Stimulated activated CD4-positive, alpha-beta T cell treated with anti-CD3 and anti-CD28 coated beads, Interleukin-2, amount 100 ng/mL, for 48 hours (primary cell): ENCODE data around the gene COCH.

Experiments used
- DNase-seq, 2 donors: peaks; one replicate each; pipeline ENCODE4 v3.0.0-alpha.2; 2020

Gene COCH

DNA sequence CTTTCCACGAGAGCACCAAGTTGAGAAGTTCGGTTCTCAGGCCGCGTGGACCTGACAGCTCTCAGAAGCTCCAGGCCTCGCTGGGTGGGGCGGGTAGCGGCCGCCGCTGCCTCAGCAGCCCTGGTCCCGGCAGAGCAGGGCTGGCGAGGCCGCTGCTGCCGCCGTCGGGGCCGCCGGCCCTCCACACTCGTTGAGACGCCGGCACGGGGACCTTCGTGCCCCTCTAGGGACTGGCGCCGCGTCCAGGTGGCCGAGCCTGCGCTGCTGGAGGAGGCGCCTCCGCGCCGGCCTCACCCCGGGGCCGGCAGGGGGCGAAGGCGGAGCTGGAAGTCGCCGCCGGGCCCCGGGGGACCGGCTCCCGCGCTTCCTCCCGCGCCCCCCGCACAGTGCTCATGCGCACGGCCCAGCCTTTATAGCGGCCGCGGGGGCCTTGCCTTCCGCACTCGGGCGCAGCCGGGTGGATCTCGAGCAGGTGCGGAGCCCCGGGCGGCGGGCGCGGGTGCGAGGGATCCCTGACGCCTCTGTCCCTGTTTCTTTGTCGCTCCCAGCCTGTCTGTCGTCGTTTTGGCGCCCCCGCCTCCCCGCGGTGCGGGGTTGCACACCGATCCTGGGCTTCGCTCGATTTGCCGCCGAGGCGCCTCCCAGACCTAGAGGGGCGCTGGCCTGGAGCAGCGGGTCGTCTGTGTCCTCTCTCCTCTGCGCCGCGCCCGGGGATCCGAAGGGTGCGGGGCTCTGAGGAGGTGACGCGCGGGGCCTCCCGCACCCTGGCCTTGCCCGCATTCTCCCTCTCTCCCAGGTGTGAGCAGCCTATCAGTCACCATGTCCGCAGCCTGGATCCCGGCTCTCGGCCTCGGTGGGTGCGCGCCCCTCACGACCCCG is at the start of gene COCH:
Gene COCH (plus strand): TSS at position 440 of the 879 bp plus-strand sequence. CDS start 380 bp downstream, at position 820.
- DNase-seq: peak in 1 of 2 donors; percentile 26

DNA sequence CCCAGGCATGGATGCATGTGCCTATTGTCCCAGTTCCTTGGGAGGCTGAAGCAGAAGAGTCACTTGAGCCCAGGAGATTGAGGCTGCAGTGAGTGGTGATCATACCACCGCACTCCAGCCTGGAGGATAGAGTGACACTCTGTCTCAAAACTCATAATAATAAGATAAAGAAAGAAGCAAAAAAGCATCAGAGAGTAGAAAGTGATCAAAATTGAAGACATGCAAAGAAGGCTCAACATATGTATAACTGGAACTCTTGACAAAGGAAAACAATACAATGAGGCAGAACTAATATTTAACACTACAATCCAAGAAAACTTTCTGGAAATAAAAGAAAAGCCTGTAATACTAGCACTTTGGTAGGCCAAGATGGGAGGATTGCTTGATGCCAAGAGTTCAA is 48.3 kb upstream of the COCH start:
- DNase-seq: no peak

- DNase-seq: no peak
Observed at GRCh38 chr14:30829853-30830252, 44.5 kb upstream of the COCH start.

GRCh38 chr14:30834353-30834752 is 40.0 kb upstream of the COCH start:
- no peak for DNase-seq

DNA sequence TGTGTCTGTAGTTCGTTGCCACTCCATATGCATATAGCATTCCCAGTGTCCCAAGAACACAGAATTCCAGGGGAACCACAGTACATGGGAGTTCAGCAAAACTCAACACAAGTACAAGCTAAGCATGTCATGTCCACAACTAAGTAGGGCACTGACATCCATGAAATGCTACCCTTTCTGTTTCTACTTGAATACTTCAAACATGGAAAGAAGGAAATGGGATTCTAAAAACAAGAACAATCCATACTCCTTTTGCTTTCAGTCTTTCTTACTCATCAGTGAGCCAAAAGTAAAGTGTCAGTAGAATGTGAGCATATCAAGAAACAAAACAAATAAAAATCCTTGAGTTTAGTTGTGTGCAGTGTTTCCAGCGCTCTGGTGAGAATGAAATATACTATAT is 36.0 kb upstream of the COCH start:
- DNase-seq: no peak

DNA sequence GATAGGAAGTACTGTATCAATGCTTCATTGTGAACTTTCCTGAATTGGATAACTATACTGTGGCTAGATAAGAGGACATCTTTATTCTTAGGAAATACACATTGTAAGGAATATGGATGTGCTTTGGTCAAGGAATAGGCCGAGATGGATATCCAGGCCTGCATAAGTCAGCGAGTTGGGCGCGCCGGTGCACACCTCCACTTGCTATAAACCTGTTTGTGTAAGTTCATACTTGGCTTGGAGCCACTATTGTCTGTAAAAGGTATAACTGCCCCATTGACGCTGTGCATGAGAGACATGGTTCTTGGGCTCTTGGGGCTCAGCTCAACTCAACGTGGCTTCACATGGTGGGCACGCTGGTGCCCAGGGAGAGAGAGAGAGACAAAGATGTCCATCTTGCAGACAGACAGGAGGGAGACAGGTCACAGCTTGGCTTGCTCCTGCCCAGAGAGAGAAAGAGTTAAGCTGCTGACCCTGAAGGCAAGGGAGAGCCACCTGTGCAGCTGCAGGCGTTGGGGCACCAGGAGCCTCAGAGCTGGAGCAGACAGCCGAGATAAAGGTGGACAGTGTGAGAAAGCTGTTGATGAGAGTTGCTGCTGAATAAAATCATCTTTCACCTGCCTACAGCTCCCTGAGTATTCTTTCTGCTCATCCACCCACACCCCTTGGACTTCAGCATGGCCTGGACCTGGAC is 34.1 kb upstream of the COCH start:
- DNase-seq: no peak

GRCh38 chr14:30842431-30842830 is 31.9 kb upstream of the COCH start:
- DNase-seq: no peak

GRCh38 chr14:30848449-30849240 is 25.7 kb upstream of the COCH start:
- no peak for DNase-seq

- no peak for DNase-seq
Observed at GRCh38 chr14:30849354-30849753, 25.0 kb upstream of the COCH start.

GRCh38 chr14:30849983-30850382 is 24.4 kb upstream of the COCH start:
- DNase-seq: no peak

DNA sequence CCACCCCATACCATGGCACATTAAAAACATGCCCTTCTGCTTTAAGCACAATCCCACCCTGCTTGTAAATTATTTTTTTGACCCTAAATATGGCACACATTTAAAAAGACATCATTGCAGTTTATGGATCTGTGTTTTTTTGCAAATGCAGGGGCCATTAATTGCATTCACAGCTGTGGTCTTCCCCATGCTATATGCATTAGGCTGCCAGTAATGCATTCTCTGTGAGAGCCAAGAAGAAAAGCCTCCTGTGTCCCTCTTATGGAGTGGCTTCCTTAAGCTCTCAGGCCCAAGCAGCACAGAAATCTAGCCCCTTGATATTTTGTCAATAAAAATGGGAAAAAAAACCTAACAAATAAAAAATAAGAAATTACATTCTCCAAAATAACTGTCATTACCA is 20.4 kb upstream of the COCH start:
- no peak for DNase-seq

- DNase-seq: no peak
Observed at GRCh38 chr14:30854492-30854891, 19.9 kb upstream of the COCH start.

DNA sequence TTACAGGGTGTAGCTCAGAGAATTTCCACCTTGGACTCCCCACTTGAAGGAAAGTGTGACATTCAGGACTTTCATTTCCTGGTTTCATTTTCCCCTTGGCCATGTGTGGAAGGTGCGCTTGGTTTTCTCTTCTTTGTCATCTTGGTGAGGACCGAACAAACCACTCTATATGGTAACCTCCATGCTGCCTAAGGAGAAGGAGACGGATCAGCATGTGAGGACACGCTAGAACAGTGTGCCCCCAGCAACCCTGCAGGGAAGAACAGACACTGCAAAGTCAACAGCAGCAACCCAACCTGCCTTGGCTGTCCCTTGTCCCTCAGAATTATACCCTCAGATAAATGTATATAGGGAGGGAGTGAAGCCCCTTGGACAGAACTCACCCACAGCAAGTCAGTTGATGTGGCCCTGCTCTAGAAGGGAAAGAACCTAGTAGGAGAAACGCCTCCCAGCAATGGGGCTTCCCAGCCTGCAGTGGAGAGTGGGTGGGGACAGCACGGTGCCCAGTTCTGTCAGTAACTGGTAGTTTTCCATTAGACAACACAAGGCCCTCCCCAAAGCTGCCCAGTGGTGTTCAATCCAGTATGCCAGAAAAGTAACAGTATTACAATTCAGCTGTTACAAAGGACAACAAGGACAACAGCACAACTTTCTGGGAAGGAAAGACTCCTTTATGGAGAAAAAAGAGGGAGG is 18.9 kb upstream of the COCH start:
- peak in 1 of 2 donors; percentile 11 for DNase-seq

GRCh38 chr14:30861200-30861599 is 13.2 kb upstream of the COCH start:
- no peak for DNase-seq

DNA sequence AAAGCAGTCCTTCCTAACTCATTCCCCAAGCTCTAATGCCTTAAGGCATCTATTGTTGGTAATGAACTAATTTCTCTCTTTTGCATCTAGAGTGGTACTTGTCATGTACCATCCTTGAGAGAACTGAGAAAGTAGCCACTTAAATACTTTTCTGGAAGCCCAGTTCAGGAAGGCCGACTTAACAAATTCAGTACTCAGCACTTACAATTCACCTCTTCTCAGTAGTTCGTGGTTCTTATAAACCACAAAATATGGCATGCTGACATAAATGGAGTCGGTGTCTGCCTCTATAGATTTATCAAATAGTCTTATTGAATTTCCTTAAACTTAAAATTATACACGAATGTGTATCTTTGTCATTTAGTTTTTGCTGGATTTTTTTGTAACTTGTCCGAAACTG is 9.4 kb upstream of the COCH start:
- DNase-seq: no peak

- DNase-seq: no peak
Observed at GRCh38 chr14:30868736-30869135, 5.6 kb upstream of the COCH start.

- no peak for DNase-seq
Observed at GRCh38 chr14:30869551-30870155, 4.7 kb upstream of the COCH start.

- DNase-seq: no peak
Observed at GRCh38 chr14:30872602-30873001, 1.8 kb upstream of the COCH start.

DNA sequence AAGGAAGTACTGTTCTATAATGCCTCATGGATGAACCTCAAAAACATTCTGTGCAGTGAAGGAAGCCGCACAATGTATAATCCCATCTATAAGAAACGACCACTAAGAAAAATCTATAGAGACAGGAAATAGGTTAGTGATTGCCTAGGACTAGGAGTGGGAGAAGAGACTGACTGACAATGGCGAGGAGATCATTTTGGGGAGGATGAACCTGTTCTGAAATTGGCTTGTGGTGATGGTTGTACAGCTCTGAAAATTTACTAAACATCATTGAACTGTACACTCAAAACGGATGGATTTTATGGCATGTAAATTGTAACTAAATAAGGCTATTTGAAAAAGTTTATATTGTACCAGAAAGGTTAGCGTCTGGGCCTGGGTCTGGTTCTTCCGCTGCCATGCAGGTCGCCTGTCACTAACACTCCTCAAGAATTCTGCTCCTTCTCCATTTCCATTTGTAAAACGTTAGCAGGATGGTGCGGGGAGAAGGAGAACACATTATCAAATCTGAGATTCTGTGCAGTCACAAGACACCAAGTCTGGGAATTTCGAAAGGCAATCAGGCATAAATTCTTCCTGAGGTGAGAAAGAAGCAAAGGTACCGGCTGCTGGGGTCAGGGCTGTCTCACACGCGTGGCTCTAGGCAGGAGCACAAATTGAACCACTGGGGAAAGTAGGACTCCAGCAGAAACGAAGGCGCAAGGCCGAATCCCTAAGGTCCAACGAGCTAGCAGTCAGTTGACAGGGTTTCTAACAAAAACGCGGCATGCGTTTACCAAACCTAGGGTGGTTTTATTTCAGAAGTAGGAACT is 845 bp upstream of the COCH start:
- no peak for DNase-seq

DNA sequence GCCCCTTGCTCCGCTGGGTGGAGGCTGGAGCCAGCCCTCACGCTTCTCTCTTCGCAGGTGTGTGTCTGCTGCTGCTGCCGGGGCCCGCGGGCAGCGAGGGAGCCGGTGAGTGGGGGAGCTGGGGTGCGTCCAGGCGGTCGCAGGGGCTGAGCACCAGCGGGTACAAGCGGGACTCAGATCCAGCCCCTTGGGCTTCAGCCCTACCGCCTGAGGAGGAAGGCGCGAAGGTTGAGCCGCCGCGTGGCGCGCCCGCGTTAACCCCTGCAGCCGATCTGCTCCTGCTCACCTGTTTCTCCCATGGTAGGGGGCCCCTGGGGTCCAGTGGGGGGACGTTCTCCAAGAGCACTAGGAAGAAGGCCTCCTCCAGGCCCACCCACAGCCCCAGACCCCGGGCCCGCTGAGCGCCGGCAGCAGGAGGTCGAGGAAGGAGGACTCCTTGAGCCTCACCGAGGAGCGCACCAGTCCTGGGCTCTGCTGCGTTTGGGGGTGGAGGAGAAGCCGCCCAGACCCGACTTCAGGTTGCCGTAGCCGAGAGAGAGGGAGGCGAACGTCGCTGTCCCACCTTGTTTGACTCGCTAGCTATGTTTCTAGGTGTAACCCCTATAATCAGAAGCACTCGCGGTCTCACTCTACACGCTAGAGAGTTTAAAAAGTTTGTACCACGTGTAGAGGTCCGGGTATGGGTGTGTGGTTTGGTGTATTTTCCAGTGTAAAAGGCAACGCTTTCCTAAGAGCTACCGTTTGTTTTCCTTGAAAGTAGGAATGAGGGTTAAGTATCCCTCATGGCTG is 834 bp downstream of the COCH start:
- DNase-seq: no peak

DNA sequence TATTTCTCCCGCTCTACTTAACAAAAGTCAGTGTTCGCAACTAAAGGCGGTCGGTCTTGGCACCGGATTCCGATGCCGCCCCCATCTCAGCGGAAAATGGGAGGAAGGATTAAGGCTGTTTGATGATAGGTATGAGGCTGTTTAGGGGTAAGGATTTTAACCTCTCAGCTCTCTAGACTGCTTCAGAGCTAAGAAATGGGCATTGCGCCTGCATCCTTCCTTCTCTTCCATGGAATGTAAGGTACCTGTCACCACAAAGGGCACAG is 1.4 kb downstream of the COCH start:
- DNase-seq: no peak
